Right lobe of liver (tissue), 4 donors: ENCODE measurements around the gene SLC29A1.

Source experiments
- POLR2A ChIP-seq: fragments of 450-650 bp; IDR thresholded peaks from one replicate; pipeline ENCODE4 v1.6.1; 2017; ENCODE audit warnings: antibody characterized with exemption, mild to moderate bottlenecking
- TF ChIP-seq, protein P1 (sequence below), 4 donors: fragments of 200-600 bp in 3 of 4; fragments of 450-650 bp in 1 of 4; IDR thresholded peaks; one replicate each; pipeline versions ENCODE4 v1.5.1 to v1.8.0; 2016 to 2022; ENCODE audit warnings: antibody characterized with exemption in 4 of 4, mild to moderate bottlenecking in 2 of 4
- donor health status: DM: no; HTN: no; CAD: no.
- donor health status: DM: no; HTN: no; CAD: no.
- donor health status: DM: no; HTN: yes; CAD: no.

DNA sequence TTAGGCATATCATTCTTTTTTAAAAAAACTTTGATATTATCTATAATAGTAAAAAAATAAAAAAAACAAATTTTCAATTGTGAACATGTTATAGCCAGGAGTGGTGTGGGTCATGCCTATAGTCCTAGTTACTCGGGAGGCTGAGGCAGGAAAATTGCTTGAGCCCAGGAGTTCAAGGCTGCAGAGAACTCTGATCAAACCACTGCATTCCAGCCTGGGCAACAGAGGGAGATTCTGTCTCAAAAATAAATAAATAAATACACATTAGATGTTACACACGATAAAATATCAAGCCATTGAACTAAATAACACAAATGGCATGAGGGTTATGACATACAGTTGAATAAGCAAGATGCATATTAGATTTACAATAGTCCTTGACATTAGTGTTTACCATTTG lies 34.6 kb upstream of the SLC29A1 start:
- TF ChIP-seq POLR2A, result no peak
- TF ChIP-seq, protein P1, sequence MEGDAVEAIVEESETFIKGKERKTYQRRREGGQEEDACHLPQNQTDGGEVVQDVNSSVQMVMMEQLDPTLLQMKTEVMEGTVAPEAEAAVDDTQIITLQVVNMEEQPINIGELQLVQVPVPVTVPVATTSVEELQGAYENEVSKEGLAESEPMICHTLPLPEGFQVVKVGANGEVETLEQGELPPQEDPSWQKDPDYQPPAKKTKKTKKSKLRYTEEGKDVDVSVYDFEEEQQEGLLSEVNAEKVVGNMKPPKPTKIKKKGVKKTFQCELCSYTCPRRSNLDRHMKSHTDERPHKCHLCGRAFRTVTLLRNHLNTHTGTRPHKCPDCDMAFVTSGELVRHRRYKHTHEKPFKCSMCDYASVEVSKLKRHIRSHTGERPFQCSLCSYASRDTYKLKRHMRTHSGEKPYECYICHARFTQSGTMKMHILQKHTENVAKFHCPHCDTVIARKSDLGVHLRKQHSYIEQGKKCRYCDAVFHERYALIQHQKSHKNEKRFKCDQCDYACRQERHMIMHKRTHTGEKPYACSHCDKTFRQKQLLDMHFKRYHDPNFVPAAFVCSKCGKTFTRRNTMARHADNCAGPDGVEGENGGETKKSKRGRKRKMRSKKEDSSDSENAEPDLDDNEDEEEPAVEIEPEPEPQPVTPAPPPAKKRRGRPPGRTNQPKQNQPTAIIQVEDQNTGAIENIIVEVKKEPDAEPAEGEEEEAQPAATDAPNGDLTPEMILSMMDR (IDR thresholded peaks at IDR 0.05), result no peak
